ENCODE results near the gene WDPCP.
"Not testable (repeated sequence)": the region's sequence is repeated elsewhere in the genome, so short reads cannot be mapped to it uniquely, and the experiment has no call there.

The WDPCP gene

DNA sequence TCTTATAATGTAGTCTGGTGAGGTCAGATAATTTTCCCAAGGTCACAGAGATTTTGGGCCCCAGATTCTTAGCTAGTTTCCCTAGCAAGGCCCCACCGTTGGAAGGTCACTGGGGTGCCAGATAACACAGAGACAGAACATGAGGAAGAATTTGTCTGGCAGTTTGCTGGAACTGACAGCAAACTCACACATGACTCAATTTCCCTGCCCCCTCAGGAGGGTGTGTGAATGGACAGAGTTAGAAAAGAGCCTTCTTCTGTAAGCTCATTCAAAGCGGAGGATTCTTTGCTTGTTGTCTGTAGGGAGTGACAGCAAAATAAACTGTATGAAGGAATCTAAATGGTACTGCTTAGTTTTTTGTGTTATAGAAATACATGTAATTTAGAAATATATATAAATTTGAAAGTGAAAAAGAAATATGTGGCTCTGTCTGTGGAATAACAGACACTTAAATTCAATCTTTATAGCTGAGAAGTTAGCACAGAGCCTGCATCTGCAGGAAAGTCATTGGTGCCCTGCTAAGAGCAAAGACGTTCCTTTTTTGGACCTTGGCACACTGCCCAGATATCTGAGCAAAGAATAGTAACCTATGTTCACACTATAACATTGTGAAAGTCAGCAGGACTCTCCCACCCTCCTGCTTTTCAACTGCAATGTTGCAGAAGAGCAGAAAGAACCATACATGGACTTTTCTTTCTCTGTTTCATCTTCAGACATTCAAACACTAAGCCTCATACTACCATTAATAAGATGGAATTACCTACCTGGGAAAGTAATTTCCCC lies 2.5 kb upstream of the WDPCP start:
- peak; percentile 90 for DNase-seq (ENCODE audit: low spot score)

DNA sequence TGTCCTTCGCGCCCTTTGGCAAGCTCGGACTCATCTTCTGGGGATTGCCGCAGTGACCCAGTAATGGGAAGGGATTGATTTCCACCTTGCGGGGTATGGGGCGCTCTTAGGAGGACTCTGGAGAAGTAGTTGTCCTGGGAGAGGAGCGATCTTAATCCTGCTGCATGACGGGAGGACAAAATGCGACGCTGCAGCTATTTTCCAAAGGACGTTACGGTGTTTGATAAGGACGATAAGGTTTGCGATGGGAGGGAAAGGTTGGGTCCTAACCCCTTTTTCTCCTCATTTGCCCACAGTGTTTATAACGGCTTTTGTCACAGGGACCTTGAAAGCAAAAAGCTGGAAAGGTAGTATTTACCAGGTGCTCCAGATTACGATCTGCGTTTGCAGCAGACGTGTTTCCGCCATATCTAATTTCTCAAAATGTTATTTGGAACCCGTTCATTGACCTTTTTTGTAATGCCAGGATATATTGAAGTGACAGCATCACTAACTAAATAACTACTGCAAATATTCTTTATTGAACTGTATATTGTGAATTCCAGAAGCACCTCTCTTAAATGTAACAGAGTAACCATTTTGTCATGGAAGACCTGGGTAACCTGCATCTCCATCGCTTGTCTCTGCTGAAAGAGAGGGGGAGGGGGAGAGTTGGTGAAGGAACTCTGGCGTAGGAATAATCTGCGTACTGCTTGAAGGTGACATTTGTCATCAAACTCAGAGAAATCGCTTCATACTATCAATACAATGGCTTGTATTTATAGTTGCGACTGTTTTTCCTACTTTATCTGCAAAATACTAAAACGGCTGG lies 1.1 kb upstream of the WDPCP start:
- no peak for DNase-seq (ENCODE audit: low spot score)

GRCh38 chr2:63587814-63588384 lies 378 bp downstream of the WDPCP start:
- DNase-seq (ENCODE audit: low spot score): no peak

GRCh38 chr2:63582873-63583272 lies 5.4 kb downstream of the WDPCP start:
- no peak for DNase-seq (ENCODE audit: low spot score)

- no peak for DNase-seq (ENCODE audit: low spot score)
Observed at GRCh38 chr2:63581298-63581961, 6.8 kb downstream of the WDPCP start.

DNA sequence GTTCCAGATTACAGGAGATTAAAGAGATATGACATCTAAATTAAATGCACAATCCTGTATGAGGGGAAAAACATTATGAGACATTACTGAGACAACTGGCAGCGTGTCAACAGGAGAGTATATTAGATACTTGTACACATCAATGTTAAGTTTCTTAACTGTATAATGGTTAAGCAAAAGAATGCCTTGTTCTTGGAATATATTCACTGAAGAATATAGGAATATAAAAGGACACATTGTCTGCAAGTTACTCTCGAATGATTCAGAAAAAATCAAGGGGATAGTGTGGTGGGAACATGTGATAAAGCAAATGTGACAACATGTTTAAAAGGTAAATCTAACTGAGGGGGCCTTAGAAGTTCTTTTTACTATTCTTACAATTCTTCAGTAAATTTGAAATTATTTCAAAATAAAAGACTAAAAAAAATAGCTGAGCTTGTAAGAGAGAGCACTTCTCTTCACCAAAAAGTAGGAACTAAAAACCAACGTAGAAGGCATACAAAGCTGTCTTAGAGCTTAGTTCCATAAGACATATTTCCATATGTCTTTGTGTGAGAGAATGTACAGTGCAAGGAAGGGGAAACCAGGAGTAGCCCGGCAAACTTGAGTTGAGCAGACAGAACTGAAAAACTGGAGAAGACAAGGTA lies 7.5 kb downstream of the WDPCP start:
- no peak for DNase-seq (ENCODE audit: low spot score)

DNA sequence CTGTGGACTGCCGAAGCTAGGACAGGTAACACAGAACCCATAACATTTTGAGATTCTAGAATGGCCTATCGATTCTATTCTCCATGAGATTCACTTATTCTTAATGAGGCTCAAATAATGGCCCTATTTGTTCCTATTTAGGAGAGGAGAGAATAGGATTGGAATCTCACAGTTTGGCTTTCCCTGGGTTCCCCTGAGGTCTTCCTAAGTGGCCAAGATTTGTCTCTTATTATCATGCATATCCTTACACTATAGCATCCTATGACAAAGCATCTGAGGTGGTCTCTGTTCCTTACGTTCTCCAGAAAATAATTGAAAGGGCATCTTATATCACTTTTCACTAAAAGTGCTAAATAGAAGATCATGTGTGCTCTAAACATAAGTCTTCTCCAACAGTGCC lies 9.5 kb downstream of the WDPCP start:
- DNase-seq (ENCODE audit: low spot score): no peak

DNA sequence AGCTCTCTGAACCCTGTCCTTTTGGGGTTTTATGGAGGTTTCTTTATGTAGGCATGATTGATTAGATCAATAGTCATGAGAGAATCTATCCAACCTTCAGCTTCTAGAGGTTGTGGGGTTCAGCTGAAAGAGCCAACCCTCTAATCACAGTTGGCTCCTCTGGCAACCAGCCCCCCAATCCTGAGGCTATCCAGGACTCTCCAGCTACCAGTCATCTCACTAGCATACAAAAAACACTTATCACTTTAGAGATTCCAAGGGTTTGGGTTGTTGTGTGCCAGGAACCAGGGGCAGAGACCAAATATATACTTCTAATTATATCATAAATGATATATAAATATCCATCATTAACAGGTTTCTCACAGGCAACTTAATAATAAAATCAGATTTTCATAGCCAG lies 11.7 kb downstream of the WDPCP start:
- no peak for DNase-seq (ENCODE audit: low spot score)

DNA sequence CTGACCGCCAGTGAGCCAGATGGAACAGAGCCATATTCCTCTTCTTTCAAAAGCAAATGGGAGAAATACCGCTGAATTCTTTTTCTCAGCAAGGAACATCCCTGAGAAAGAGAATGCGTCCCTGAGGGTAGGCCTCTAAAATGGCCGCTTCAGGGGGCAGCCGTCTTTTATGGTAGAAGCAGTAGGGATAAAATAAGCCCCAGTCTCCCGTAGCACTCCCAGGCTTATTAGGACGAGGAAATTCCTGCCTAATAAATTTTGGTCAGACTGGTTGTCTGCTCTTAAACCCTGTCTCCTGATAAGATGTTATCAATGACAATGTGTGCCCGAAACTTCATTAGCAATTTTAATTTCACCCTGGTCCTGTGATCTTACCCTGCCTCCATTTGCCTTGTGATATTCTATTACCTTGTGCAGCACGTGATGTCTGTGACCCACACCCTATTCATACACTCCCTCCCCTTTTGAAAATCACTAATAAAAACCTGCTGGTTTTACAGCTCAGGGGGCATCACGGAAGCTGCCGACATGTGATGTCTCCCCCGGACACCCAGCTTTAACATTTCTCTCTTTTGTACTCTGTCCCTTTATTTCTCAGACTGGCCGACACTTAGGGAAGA lies 14.4 kb downstream of the WDPCP start:
- not testable (repeated sequence) for DNase-seq (ENCODE audit: low spot score)

DNA sequence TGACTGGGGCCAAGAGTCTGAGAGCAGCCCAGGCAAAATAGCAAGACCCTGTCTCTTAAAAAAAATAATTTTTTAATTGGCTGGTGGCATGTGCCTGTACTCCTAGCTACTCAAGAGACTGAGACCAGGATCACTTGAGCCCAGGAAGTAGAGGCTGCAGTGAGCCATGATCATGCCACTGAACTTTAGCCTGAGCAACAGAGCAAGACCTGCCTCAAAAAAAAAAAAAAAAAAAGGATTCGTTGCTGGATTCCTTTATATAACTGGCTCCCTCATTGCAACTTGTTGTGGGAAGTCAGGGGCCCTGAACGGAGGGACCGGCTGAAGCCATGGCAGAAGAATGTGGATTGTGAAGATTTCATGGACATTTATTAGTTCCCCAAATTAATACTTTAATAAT lies 15.3 kb downstream of the WDPCP start:
- DNase-seq (ENCODE audit: low spot score): not testable (repeated sequence)

- DNase-seq (ENCODE audit: low spot score): no peak
Observed at GRCh38 chr2:63572001-63572400, 16.3 kb downstream of the WDPCP start.

- DNase-seq (ENCODE audit: low spot score): no peak
Observed at GRCh38 chr2:63571291-63571690, 17.0 kb downstream of the WDPCP start.

- no peak for DNase-seq (ENCODE audit: low spot score)
Observed at GRCh38 chr2:63569740-63570139, 18.5 kb downstream of the WDPCP start.

- DNase-seq (ENCODE audit: low spot score): no peak
Observed at GRCh38 chr2:63562751-63563150, 25.5 kb downstream of the WDPCP start.

DNA sequence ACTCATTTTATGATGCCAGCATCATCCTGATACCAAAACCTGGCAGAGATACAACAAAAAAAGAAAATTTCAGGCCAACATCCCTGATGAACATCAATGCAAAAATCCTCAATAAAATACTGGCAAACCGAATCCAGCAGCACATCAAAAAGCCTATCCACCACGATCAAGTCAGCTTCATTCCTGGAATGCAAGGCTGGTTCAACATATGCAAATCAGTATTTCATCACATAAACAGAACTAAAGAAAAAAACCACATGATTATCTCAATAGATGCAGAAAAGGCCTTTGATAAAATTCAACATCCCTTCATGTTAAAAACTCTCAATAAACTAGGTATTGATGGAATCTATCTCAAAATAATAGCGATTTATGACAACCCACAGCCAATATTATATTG lies 29.4 kb downstream of the WDPCP start:
- not testable (repeated sequence) for DNase-seq (ENCODE audit: low spot score)

DNA sequence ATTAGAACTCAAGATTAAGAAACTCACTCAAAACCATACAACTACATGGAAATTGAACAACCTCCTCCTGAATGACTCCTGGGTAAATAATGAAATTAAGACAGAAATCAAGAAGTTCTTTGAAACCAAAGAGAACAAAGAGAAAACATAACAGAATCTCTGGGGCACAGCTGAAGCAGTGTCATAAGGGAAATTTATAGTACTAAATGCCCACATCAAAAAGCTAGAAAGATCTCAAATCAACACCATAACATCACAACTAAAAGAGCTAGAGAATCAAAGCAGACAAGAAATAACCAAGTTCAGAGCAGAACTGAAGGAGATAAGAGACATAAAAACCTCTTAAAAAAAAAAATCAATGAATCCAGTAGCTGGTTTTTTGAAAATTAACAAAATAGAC lies 30.5 kb downstream of the WDPCP start:
- DNase-seq (ENCODE audit: low spot score): not testable (repeated sequence)

GRCh38 chr2:63555931-63556330 lies 32.3 kb downstream of the WDPCP start:
- DNase-seq (ENCODE audit: low spot score): no peak

DNA sequence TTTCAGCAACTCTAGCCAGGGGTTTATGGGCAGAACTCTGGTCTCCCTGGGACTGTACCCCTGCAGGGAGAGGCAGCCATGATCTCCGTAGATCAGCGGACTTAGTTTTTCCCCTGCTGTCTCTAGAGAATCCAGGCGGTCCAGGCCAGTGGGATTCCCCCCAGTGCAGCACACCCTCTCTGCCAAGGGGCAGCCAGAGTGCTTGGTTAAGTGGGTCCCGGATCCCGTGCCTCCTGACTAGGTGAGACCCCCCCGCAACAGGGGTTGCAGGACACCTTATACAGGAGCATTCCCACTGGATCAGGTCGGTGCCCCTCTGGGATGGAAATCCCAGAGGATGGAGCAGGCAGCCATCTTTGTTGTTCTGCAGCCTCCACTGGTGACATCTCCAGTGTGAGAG lies 33.0 kb downstream of the WDPCP start:
- DNase-seq (ENCODE audit: low spot score): no peak

- DNase-seq (ENCODE audit: low spot score): no peak
Observed at GRCh38 chr2:63553049-63553448, 35.2 kb downstream of the WDPCP start.

DNA sequence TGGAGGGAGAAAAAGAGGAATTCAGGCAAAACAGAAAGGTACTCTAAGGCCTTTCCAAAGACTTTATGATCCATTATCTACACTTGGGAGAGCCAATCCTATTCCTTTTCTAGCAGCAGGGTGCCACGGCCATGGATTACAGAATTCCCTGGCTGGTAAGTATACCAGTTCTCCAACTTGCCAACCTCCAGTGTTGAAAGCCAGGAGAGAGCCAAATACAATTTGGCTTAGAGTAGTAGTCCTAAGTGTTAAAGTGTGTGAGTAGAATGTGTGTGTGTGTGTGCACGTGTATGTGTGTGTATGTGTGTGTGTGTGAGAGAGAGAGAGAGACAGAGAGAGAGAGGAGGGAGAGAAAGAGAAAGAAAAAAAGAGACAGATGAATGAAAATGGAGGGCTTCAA lies 43.3 kb downstream of the WDPCP start:
- no peak for DNase-seq (ENCODE audit: low spot score)

- DNase-seq (ENCODE audit: low spot score): peak; percentile 52
Observed at GRCh38 chr2:63544017-63544627, 44.2 kb downstream of the WDPCP start.
